ENCODE measurements around the gene L3MBTL1. TPM values are rescaled to one million over a fixed set of nuclear protein-coding genes. Genes with fewer than 3 reads are reported as not detected.

L3MBTL1 gene
- total and polyA plus RNA-seq, 2 of the 4 experiments (the other 2 are of a cell fraction) = 2.2 to 4.5 TPM

DNA sequence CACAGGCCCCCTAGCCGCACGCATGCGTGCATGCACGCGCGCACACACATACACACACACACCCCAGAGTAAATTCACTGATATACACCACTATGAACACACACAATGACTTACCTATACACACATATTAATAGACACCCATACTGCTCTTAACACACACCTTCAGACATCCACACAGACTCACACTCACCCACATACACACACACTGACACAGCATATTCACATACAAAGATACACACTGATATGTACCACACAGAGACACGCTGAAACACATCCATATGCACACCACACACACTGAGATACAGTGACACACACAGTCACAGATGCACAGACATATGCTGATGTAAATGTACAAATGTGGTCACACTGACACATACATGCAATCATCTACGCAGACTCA, 57.0 kb downstream of the L3MBTL1 start:
- Histone ChIP-seq H2AFZ (replicated peaks; ENCODE audit: low read length, poor library complexity) (no peak overlapping the region), H3K18ac (ENCODE audit: low read depth, low read length) (no peak overlapping the region), H3K23ac (ENCODE audit: low read depth, low read length) (no peak overlapping the region), H2AK9ac (replicated peaks; ENCODE audit: low read depth, low read length, poor library complexity) (no peak overlapping the region), H3K79me1 (ENCODE audit: low read depth in 1 of 2, low read length in 2 of 2) (no peaks in the 10 kb centered on the region), H3K9ac (ENCODE audit: low read depth, low read length) (no peak overlapping the region), H3K4ac (ENCODE audit: low read depth, low read length) (no peak overlapping the region), H4K5ac (ENCODE audit: low read depth, low read length) (no peak overlapping the region), H3K27ac (ENCODE audit: insufficient read depth, low read length) (no peak overlapping the region), H3K27me3 (ENCODE audit: control insufficient read depth, insufficient read depth, low read length) (peaks cover 7% of the 10 kb centered on the region; the same call in 1 of the 2 replicates), H3K9me1 (ENCODE audit: insufficient read depth, low read length) (no peaks in the 10 kb centered on the region; the same call in 1 of the 2 replicates), H4K91ac (ENCODE audit: insufficient read depth, low read depth, low read length) (no peak overlapping the region), H4K8ac (ENCODE audit: low read depth in 2 of 2, low read length in 2 of 2) (no peak overlapping the region), H2BK5ac (ENCODE audit: low read depth, low read length, poor library complexity, severe bottlenecking) (no peak overlapping the region), H3K4me3 (ENCODE audit: insufficient read depth, low read depth, low read length) (no peak overlapping the region), H3K14ac (replicated peaks; ENCODE audit: low read depth, low read length) (no peak overlapping the region), H3K4me1 (ENCODE audit: control insufficient read depth, insufficient read depth, low read length) (no peaks in the 10 kb centered on the region), H2BK20ac (ENCODE audit: low read depth, low read length) (no peak overlapping the region), H2BK120ac (ENCODE audit: low read depth, low read length) (no peak overlapping the region), H3K36me3 (ENCODE audit: control insufficient read depth, insufficient read depth, low read length) (no peaks in the 10 kb centered on the region), H2BK15ac (ENCODE audit: low read depth, low read length) (no peak overlapping the region), H4K20me1 (ENCODE audit: insufficient read depth, low read length) (no peaks in the 10 kb centered on the region), H3K9me3 (ENCODE audit: control insufficient read depth, insufficient read depth, low read length) (no peaks in the 10 kb centered on the region), H2AK5ac (ENCODE audit: low read depth, low read length) (no peak overlapping the region), H3K4me2 (ENCODE audit: low read depth, low read length) (no peak overlapping the region), H3K56ac (ENCODE audit: extremely low read depth, insufficient read depth, low read length) (no peak overlapping the region)
- TF ChIP-seq, protein P1, sequence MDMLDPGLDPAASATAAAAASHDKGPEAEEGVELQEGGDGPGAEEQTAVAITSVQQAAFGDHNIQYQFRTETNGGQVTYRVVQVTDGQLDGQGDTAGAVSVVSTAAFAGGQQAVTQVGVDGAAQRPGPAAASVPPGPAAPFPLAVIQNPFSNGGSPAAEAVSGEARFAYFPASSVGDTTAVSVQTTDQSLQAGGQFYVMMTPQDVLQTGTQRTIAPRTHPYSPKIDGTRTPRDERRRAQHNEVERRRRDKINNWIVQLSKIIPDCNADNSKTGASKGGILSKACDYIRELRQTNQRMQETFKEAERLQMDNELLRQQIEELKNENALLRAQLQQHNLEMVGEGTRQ (IDR thresholded peaks at IDR 0.05; ENCODE audit: low read depth, low read length) = no peak
- TF ChIP-seq RFX5 (IDR thresholded peaks at IDR 0.05; ENCODE audit: low read depth, low read length) = no peak
- no peak for TF ChIP-seq RAD21 (IDR thresholded peaks at IDR 0.05; ENCODE audit: low read length)
- no peak for TF ChIP-seq POLR2A (IDR thresholded peaks at IDR 0.05; ENCODE audit: low read depth, low read length)
- no peak for TF ChIP-seq ELK1 (IDR thresholded peaks at IDR 0.05; ENCODE audit: borderline replicate concordance, low read depth, low read length)
- TF ChIP-seq MXI1 (IDR thresholded peaks at IDR 0.05; ENCODE audit: borderline replicate concordance, low read depth, low read length) = no peak
- TF ChIP-seq CTCF (conservative IDR thresholded peaks at IDR 0.05; ENCODE audit: low read depth, low read length) = no peak
- TF ChIP-seq CEBPB (IDR thresholded peaks at IDR 0.05; ENCODE audit: low read depth, low read length) = no peak
- no peak for TF ChIP-seq BHLHE40 (IDR thresholded peaks at IDR 0.05; ENCODE audit: low read depth, low read length)
- no peak for TF ChIP-seq FOS (IDR thresholded peaks at IDR 0.05; ENCODE audit: low read depth, low read length)
- no peak for TF ChIP-seq MAZ (IDR thresholded peaks at IDR 0.05; ENCODE audit: borderline replicate concordance, low read depth, low read length)
- TF ChIP-seq CHD1 (IDR thresholded peaks at IDR 0.05; ENCODE audit: low read depth, low read length) = no peak
- TF ChIP-seq NFE2L2 (IDR thresholded peaks at IDR 0.05; ENCODE audit: low read depth, low read length) = no peak
- no peak for TF ChIP-seq MAFK (IDR thresholded peaks at IDR 0.05; ENCODE audit: low read depth, low read length)
- no peak for TF ChIP-seq SMC3 (IDR thresholded peaks at IDR 0.05; ENCODE audit: low read depth, low read length)
- BruUV-seq (replicated peaks) = no TSS peak
- in situ Hi-C loops (cut with MboI; ENCODE audit: low sequenced_read_pairs) (no loop called here), dilution Hi-C loops (cut with HindIII; ENCODE audit: low sequenced_read_pairs, unreplicated experiment) (no loop called here), intact Hi-C loops (cut with micrococcal nuclease) (no loop called here)
- ChIA-PET CTCF (no interaction called here), POLR2A (ENCODE audit: unreplicated experiment) (no interaction called here)
- ATAC-seq (ENCODE audit: low read depth) (no peak), DNase-seq (no peak)
- 98% methylated on average over 7 of the region's 8 CpGs; no CpG with 5 or more reads in 1 of the 2 experiments for WGBS, 2 experiments (ENCODE audit: extremely low coverage in 2 of 2, insufficient read length in 1 of 2)

All from IMR-90 (cell line).